Renal cortical epithelial cell (primary cell): ENCODE measurements around the gene ZMIZ1. TPM values are rescaled to one million over a fixed set of nuclear protein-coding genes. Genes with fewer than 3 reads are reported as not detected.

Experiments
- DNase-seq: peaks from one replicate; pipeline ENCODE4 v3.0.0-alpha.2; 2011; ENCODE audit warnings: low read depth
- total RNA-seq: library from RNA; depleted of rRNA; stranded (reverse); fragments of >200 nt; gene quantifications from 2 replicates; pipeline ENCODE4 v1.2.3, GENCODE V29; 2014

The ZMIZ1 gene
- total RNA-seq, 1 donor from 2014 or later = 45.0 TPM

- no peak for DNase-seq
Observed at GRCh38 chr10:79207096-79207357, 138.3 kb downstream of the ZMIZ1 start.

GRCh38 chr10:79207726-79208125 lies 139.0 kb downstream of the ZMIZ1 start:
- no peak for DNase-seq

- no peak for DNase-seq
Observed at GRCh38 chr10:79208251-79208983, 139.7 kb downstream of the ZMIZ1 start.

- no peak for DNase-seq
Observed at GRCh38 chr10:79209340-79209739, 140.6 kb downstream of the ZMIZ1 start.

GRCh38 chr10:79209831-79210230 lies 141.1 kb downstream of the ZMIZ1 start:
- no peak for DNase-seq

GRCh38 chr10:79210672-79211071 lies 141.9 kb downstream of the ZMIZ1 start:
- DNase-seq = no peak

- no peak for DNase-seq
Observed at GRCh38 chr10:79211616-79212015, 142.8 kb downstream of the ZMIZ1 start.

- no peak for DNase-seq
Observed at GRCh38 chr10:79215531-79215930, 146.8 kb downstream of the ZMIZ1 start.

GRCh38 chr10:79219322-79219957 lies 150.7 kb downstream of the ZMIZ1 start:
- no peak for DNase-seq

GRCh38 chr10:79220307-79220706 lies 151.5 kb downstream of the ZMIZ1 start:
- DNase-seq = no peak

GRCh38 chr10:79221110-79222051 lies 152.6 kb downstream of the ZMIZ1 start:
- DNase-seq = no peak

- DNase-seq = no peak
Observed at GRCh38 chr10:79222186-79222585, 153.4 kb downstream of the ZMIZ1 start.

- DNase-seq = peak; percentile 75
Observed at GRCh38 chr10:79223091-79224048, 154.6 kb downstream of the ZMIZ1 start.

- DNase-seq = no peak
Observed at GRCh38 chr10:79224263-79224949, 155.6 kb downstream of the ZMIZ1 start.

GRCh38 chr10:79224992-79225391 lies 156.2 kb downstream of the ZMIZ1 start:
- no peak for DNase-seq

GRCh38 chr10:79226391-79227245 lies 157.9 kb downstream of the ZMIZ1 start:
- no peak for DNase-seq

GRCh38 chr10:79229071-79229541 lies 160.3 kb downstream of the ZMIZ1 start:
- no peak for DNase-seq

- no peak for DNase-seq
Observed at GRCh38 chr10:79229830-79230327, 161.1 kb downstream of the ZMIZ1 start.

GRCh38 chr10:79230328-79230830 lies 161.6 kb downstream of the ZMIZ1 start:
- no peak for DNase-seq
